Choroid plexus epithelial cell (primary cell): Measurements from ENCODE around the gene MESD.

Experiments used
- DNase-seq: peaks from one replicate; pipeline ENCODE4 v3.0.0-alpha.2; 2010; ENCODE audit warnings: low read depth
- H3K4me3 ChIP-seq: 2 replicates; pipeline ENCODE4 v1.5.1; 2011; ENCODE audit warnings: low read depth, mild to moderate bottlenecking, control low read depth, low read length, moderate library complexity
- CTCF ChIP-seq: conservative IDR thresholded peaks from 2 replicates; pipeline ENCODE4 v1.5.1; 2011; ENCODE audit warnings: low read depth, mild to moderate bottlenecking, control low read depth, inconsistent platforms, low read length, moderate library complexity

Gene MESD

GRCh38 chr15:80953001-80953952 lies 36.3 kb downstream of the MESD start:
- no peak for DNase-seq
- TF ChIP-seq CTCF: no peak
- no peak overlapping the region for H3K4me3 ChIP-seq

DNA sequence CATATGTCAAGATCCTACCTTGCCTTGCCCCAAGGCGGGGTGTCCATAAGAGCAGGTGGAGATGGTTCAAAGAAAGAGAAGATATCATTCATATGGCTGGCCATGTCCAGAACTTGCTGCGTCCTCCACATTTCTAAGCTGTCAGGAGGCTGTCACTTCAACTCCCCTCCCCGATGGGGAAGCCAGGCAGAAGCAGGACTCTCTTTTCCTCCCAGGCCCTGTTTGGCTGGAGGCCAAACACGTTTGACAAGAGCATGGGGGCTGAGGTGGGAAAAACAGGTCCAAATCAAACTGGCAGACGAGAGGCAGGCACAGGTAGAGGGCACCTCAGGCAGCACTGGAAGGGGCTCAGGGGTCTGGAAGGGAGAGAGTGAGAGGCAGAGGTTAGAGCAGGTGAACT lies 37.7 kb downstream of the MESD start:
- no peak for TF ChIP-seq CTCF
- H3K4me3 ChIP-seq: no peak overlapping the region
- DNase-seq: no peak

- no peak for TF ChIP-seq CTCF
- H3K4me3 ChIP-seq: no peak overlapping the region
- DNase-seq: no peak
These were observed 39.1 kb downstream of the MESD start for GRCh38 chr15:80950291-80951078.

GRCh38 chr15:80949756-80950155 lies 39.9 kb downstream of the MESD start:
- no peak for DNase-seq
- TF ChIP-seq CTCF: no peak
- no peak overlapping the region for H3K4me3 ChIP-seq

DNA sequence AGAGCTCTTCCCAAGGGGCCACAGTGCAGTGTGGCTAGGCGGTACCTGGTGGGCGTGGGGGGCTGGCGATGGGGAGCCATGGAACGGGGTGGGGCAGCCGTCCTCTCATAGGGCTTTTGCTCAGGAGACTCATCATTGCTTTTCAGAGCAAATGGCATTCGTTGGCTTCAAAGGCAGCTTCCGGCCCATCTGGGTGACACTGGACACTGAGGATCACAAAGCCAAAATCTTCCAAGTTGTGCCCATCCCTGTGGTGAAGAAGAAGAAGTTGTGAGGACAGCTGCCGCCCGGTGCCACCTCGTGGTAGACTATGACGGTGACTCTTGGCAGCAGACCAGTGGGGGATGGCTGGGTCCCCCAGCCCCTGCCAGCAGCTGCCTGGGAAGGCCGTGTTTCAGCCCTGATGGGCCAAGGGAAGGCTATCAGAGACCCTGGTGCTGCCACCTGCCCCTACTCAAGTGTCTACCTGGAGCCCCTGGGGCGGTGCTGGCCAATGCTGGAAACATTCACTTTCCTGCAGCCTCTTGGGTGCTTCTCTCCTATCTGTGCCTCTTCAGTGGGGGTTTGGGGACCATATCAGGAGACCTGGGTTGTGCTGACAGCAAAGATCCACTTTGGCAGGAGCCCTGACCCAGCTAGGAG lies 40.8 kb downstream of the MESD start:
- no peak for DNase-seq
- no peak overlapping the region for H3K4me3 ChIP-seq
- no peak for TF ChIP-seq CTCF

DNA sequence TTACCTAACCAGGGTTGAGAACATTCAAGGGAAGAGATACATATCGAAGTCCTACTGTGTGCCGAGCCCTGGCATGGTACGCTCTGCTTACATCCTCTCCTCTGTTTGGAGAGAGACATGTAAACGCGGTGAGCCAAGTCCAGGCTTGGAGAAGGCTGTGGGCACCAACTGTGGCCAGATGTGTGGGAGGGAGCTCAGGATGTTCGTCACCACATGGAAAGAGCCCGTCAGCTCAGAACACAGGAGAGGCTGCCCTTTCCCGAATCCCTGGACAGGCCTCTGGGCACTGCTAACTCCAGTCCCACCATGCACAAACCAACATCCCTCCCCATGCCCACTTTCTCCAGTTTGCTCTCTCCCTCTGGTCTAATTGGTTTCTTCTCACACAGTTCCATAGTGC lies 43.0 kb downstream of the MESD start:
- no peak overlapping the region for H3K4me3 ChIP-seq
- TF ChIP-seq CTCF: no peak
- no peak for DNase-seq
